PC-9 (cell line): ENCODE data around the gene PTCD2.

Experiments used
- CTCF ChIP-seq: fragments of 200-600 bp; sonication (generic); conservative IDR thresholded peaks from 2 replicates; pipeline ENCODE4 v1.6.1; 2017; ENCODE audit warnings: mixed run types, antibody characterized with exemption, mild to moderate bottlenecking, moderate library complexity
- EZH2 ChIP-seq: fragments of 200-600 bp; sonication (generic); IDR thresholded peaks from 2 replicates; pipeline ENCODE4 v1.8.0; 2017; ENCODE audit warnings: antibody characterized with exemption, low read depth

GRCh38 chr5:72374844-72375243 lies 54.7 kb downstream of the PTCD2 start:
- no peak for TF ChIP-seq CTCF
- no peak for TF ChIP-seq EZH2
